ENCODE results near the gene KCNG2. TPM values are rescaled to one million over a fixed set of nuclear protein-coding genes. Genes with fewer than 3 reads are reported as not detected.

Gene KCNG2
- total and polyA plus RNA-seq, 2 of the 13 experiments (the other 11 are each of a cell fraction or from before 2014, with no cell fraction given): not detected

DNA sequence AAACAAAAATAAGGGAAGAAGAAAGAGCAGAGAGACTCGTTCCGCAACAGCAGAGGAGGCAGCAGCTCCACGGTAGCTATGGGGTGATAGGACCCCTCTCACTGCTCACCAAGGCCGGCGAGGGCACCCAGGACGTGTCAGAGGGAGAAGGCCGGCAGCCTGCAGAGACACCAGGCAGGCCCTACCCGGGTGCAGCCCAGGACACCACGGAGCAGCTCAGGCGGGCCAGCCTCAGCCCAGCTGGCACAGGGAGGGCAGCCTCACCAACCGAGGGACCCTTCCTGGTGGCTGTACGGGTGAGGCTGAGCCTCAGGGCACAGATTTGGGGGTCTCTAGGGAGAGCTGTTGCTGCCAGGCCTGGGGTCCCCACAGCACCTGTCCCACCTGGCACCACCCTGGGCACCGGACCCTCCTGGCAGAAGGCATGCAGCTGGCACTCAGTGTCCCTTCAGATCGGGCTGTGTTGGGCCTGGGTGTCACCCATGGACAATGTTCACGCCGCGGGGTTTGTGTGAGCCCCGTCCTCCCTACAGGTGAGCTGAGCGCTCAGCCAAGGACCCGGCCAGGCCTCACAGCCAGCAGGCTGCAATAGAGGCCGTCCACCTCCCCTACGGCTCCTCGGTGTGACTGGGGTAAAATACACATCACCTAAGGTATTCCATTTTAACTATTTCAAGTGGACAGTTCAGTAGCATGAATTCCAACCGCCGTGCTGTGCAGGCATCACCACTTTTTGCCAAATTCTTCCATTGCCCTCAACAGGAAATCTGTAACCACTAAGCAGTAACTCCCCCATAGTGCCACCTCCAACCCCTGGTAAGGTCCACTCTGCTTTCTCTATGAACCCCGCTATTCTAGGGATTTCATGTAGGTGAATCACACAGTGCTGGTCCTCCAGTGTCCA lies 21.6 kb downstream of the KCNG2 start (continued):
- TF ChIP-seq, protein P1, sequence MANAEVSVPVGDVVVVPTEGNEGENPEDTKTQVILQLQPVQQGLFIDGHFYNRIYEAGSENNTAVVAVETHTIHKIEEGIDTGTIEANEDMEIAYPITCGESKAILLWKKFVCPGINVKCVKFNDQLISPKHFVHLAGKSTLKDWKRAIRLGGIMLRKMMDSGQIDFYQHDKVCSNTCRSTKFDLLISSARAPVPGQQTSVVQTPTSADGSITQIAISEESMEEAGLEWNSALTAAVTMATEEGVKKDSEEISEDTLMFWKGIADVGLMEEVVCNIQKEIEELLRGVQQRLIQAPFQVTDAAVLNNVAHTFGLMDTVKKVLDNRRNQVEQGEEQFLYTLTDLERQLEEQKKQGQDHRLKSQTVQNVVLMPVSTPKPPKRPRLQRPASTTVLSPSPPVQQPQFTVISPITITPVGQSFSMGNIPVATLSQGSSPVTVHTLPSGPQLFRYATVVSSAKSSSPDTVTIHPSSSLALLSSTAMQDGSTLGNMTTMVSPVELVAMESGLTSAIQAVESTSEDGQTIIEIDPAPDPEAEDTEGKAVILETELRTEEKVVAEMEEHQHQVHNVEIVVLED (CRISPR knock-in tag; IDR thresholded peaks at IDR 0.05; ENCODE audit: borderline replicate concordance): no peak
- TF ChIP-seq XRCC5 (optimal IDR thresholded peaks at IDR 0.05; ENCODE audit: low read length): no peak

DNA sequence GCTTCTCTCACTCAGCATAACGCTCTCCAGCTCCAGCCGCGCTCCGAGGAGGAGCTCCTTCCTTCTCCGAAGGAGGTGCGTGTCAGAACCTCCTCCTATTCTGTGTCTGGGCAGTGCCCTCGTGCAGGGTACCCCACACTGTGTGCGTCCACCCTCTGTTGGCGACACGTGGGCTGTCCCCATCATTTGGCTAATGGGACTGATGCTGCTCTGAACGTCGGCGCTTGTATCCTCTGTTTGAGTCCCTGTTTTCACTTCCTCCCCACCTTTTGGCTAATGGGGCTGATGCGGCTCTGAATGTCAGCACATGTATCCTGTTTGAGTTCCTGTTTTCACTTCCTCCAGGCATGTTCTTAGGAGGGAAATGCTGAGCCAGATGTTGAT lies 22.2 kb downstream of the KCNG2 start:
- Histone ChIP-seq H3K9me3 (ENCODE audit: low read length) (no peaks in the 10 kb centered on the region), H2AFZ (ENCODE audit: low read length) (no peak overlapping the region), H3K79me2 (ENCODE audit: insufficient read depth, low read length) (no peaks in the 10 kb centered on the region), H3K4me1 (ENCODE audit: insufficient read depth, low read length) (peaks cover 18% of the 10 kb centered on the region), H3K4me2 (ENCODE audit: low read depth, low read length) (no peak overlapping the region), H3K9ac (ENCODE audit: insufficient read depth, low read depth, low read length) (no peak overlapping the region), H4K20me1 (ENCODE audit: insufficient read depth, low read length) (no peaks in the 10 kb centered on the region), H3K36me3 (replicated peaks in 1 of 2; ENCODE audit: control insufficient read depth in 1 of 2, insufficient read depth in 2 of 2, low read length in 2 of 2) (no peaks in the 10 kb centered on the region), H3K27me3 (ENCODE audit: control insufficient read depth in 1 of 2, insufficient read depth in 2 of 2, low read length in 2 of 2) (peaks cover 8 to 68% of the 10 kb centered on the region in 2 experiments), H3K27ac (ENCODE audit: extremely low read length, insufficient read depth, low read length) (no peak overlapping the region), H3K4me3 (replicated peaks in 1 of 3; ENCODE audit: insufficient read depth in 1 of 3, low read depth in 2 of 3, low read length in 3 of 3) (no peak overlapping the region)
- no peak for DNase-seq (ENCODE audit: low spot score)
- in situ Hi-C loops (cut with HindIII; ENCODE audit: extremely low pct_ligation_motif_present, low pct_unique_long_range_greater_than_20kb): no loop called here
- ATAC-seq: no peak
- CTCF ChIA-PET (ENCODE audit: low intra/inter-chr PET ratio, low total read pairs): no interaction called here
- no TSS peak for BruUV-seq (replicated peaks)
- WGBS (ENCODE audit: low lambda C conversion rate): 39% methylated on average over 14 of the region's 14 CpGs
- POLR2A ChIA-PET: no interaction called here
- FAIRE-seq: no peak
- intact Hi-C loops (cut with micrococcal nuclease; ENCODE audit: unreplicated experiment): no loop called here
- TF ChIP-seq, protein P2, sequence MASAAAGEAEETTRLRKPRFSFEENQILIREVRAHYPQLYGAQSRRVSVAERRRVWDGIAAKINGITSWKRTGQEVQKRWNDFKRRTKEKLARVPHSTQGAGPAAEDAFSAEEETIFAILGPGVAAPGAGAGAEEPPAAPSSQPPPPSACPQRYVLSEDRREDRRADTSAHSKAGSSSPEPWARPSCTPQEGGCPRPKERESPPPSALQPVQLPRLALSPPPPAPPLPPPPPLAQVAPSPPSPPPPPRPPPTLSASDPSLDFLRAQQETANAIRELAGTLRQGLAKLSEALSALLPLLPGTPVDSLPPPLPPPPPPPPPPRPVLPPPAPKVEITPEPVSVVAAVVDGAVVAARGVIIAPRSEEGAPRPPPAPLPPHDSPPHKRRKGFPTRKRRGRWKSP (CRISPR knock-in tag; IDR thresholded peaks at IDR 0.05): no peak
- TF ChIP-seq KDM5A (IDR thresholded peaks at IDR 0.05; ENCODE audit: borderline replicate concordance, low read length) (no peak), SMAD9 (CRISPR knock-in tag; IDR thresholded peaks at IDR 0.05) (no peak), KMT2B (CRISPR knock-in tag; IDR thresholded peaks at IDR 0.05) (no peak), TP53 (CRISPR knock-in tag; conservative IDR thresholded peaks at IDR 0.05) (no peak), ZNF776 (CRISPR knock-in tag; IDR thresholded peaks at IDR 0.05) (no peak), TCF12 (IDR thresholded peaks at IDR 0.05) (no peak), TCF12 (CRISPR knock-in tag; IDR thresholded peaks at IDR 0.05) (no peak), ZNF180 (CRISPR knock-in tag; IDR thresholded peaks at IDR 0.05; ENCODE audit: borderline replicate concordance, low read depth) (no peak), NAIF1 (CRISPR knock-in tag; IDR thresholded peaks at IDR 0.05; ENCODE audit: borderline replicate concordance) (no peak)
- TF ChIP-seq, protein P3, sequence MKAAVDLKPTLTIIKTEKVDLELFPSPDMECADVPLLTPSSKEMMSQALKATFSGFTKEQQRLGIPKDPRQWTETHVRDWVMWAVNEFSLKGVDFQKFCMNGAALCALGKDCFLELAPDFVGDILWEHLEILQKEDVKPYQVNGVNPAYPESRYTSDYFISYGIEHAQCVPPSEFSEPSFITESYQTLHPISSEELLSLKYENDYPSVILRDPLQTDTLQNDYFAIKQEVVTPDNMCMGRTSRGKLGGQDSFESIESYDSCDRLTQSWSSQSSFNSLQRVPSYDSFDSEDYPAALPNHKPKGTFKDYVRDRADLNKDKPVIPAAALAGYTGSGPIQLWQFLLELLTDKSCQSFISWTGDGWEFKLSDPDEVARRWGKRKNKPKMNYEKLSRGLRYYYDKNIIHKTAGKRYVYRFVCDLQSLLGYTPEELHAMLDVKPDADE (CRISPR knock-in tag; IDR thresholded peaks at IDR 0.05): no peak
- TF ChIP-seq, protein P4, sequence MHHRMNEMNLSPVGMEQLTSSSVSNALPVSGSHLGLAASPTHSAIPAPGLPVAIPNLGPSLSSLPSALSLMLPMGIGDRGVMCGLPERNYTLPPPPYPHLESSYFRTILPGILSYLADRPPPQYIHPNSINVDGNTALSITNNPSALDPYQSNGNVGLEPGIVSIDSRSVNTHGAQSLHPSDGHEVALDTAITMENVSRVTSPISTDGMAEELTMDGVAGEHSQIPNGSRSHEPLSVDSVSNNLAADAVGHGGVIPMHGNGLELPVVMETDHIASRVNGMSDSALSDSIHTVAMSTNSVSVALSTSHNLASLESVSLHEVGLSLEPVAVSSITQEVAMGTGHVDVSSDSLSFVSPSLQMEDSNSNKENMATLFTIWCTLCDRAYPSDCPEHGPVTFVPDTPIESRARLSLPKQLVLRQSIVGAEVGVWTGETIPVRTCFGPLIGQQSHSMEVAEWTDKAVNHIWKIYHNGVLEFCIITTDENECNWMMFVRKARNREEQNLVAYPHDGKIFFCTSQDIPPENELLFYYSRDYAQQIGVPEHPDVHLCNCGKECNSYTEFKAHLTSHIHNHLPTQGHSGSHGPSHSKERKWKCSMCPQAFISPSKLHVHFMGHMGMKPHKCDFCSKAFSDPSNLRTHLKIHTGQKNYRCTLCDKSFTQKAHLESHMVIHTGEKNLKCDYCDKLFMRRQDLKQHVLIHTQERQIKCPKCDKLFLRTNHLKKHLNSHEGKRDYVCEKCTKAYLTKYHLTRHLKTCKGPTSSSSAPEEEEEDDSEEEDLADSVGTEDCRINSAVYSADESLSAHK (CRISPR knock-in tag; IDR thresholded peaks at IDR 0.05; ENCODE audit: borderline replicate concordance): no peak

Measured in HepG2 (cell line).